HepG2 (cell line): ENCODE measurements around the gene ACAA2. TPM values are rescaled to one million over a fixed set of nuclear protein-coding genes. Genes with fewer than 3 reads are reported as not detected.

Experiments used
- ATAC-seq: fragments of 200-7000 bp; cut with Tn5 transposase; 3 replicates; pipeline ENCODE4 v1.9.1; 2020; ENCODE audit warnings: mild to moderate bottlenecking, moderate library complexity
- BruUV-seq: library from RNA; stranded (reverse); fragments of 400-500 nt; replicated peaks from 2 replicates; lab custom pipeline; 2021; lab: Mats Ljungman, UMichigan
- CTCF ChIA-PET: fragments of 300-600 bp; formaldehyde crosslinking; extraction: SDS; loops from one replicate; lab custom pipeline; 2021; ENCODE audit warnings: low total read pairs, inconsistent platforms, low intra/inter-chr PET ratio; lab: Yijun Ruan, JAX
- POLR2A ChIA-PET: fragments of 350-600 bp; sonication (Branson Sonifier 250); formaldehyde crosslinking; loops from one replicate; lab custom pipeline; 2020; ENCODE audit warnings: antibody characterized with exemption, inconsistent platforms; lab: Yijun Ruan, JAX
- DNase-seq: peaks from one replicate; pipeline ENCODE4 v3.0.0-alpha.2; 2015; ENCODE audit warnings: low spot score
- FAIRE-seq: peaks from 3 replicates; lab custom pipeline; 2011; peaks lifted over from hg19 to GRCh38; lab: Jason Lieb, UNC
- H2AFZ ChIP-seq: one replicate; pipeline ENCODE4 v1.6.1; 2011; ENCODE audit warnings: low read length, inconsistent platforms
- H3K27ac ChIP-seq: fragments of 300-600 bp; 3 replicates; pipeline ENCODE4 v1.8.0; 2011; ENCODE audit warnings: mixed run types, mild to moderate bottlenecking, mixed read lengths, low read length, inconsistent platforms; ENCODE audit not compliant: insufficient read depth; ENCODE audit errors: extremely low read length
- H3K27me3 ChIP-seq, 2 experiments: fragments of 200-600 bp in 1 of 2; 2 replicates in 1 of 2; 3 replicates in 1 of 2; pipeline versions ENCODE4 v1.6.0 to v1.8.0; 2011; ENCODE audit warnings: low read length in 2 of 2, mild to moderate bottlenecking in 2 of 2, moderate library complexity in 2 of 2, inconsistent platforms in 1 of 2; ENCODE audit not compliant: insufficient read depth in 2 of 2, control insufficient read depth in 1 of 2
- H3K36me3 ChIP-seq, 2 experiments: fragments of 200-600 bp in 1 of 2; replicated peaks in 1 of 2; 2 replicates in 1 of 2; 3 replicates in 1 of 2; pipeline versions ENCODE4 v1.5.1 to v1.8.0; 2011; ENCODE audit warnings: low read length in 2 of 2, inconsistent platforms in 1 of 2; ENCODE audit not compliant: insufficient read depth in 2 of 2, control insufficient read depth in 1 of 2
- H3K4me1 ChIP-seq: 2 replicates; pipeline ENCODE4 v1.5.1; 2012; ENCODE audit warnings: low read length, inconsistent platforms; ENCODE audit not compliant: insufficient read depth
- H3K4me2 ChIP-seq: 2 replicates; pipeline ENCODE4 v1.6.0; 2011; ENCODE audit warnings: low read depth, low read length, inconsistent platforms
- H3K4me3 ChIP-seq, 3 experiments: fragments of 200-600 bp in 1 of 3; sonication (generic), shearing (Covaris generic) in 1 of 3; replicated peaks in 1 of 3; 2 replicates each; pipeline ENCODE4 v1.5.1; 2011 to 2016; ENCODE audit warnings: low read length in 3 of 3, inconsistent platforms in 2 of 3, low read depth in 2 of 3, mild to moderate bottlenecking in 2 of 3, control low read depth in 1 of 3, mixed read lengths in 1 of 3; ENCODE audit not compliant: insufficient read depth in 1 of 3
- H3K79me2 ChIP-seq: one replicate; pipeline ENCODE4 v1.6.1; 2011; ENCODE audit warnings: low read length, inconsistent platforms; ENCODE audit not compliant: insufficient read depth
- H3K9ac ChIP-seq: 2 replicates; pipeline ENCODE4 v1.6.0; 2011; ENCODE audit warnings: mild to moderate bottlenecking, low read depth, low read length, inconsistent platforms; ENCODE audit not compliant: insufficient read depth
- H3K9me3 ChIP-seq: 2 replicates; pipeline ENCODE4 v1.5.1; 2012; ENCODE audit warnings: mild to moderate bottlenecking, low read length
- H4K20me1 ChIP-seq: 2 replicates; pipeline ENCODE4 v1.6.0; 2011; ENCODE audit warnings: inconsistent platforms, mild to moderate bottlenecking, low read length, moderate library complexity; ENCODE audit not compliant: insufficient read depth
- ARNT2 ChIP-seq: sonication (generic); formaldehyde crosslinking; IDR thresholded peaks from 2 replicates; pipeline ENCODE4 v1.8.0; 2022; ENCODE audit warnings: mild to moderate bottlenecking, low read depth, missing genetic modification reagents, moderate library complexity
- ATF1 ChIP-seq: IDR thresholded peaks from 2 replicates; pipeline ENCODE4 v1.6.1; 2016; ENCODE audit warnings: mild to moderate bottlenecking, control low read depth
- HINFP ChIP-seq: sonication (generic); formaldehyde crosslinking; IDR thresholded peaks from 2 replicates; pipeline ENCODE4 v1.4.0; 2020; ENCODE audit warnings: low read depth, mild to moderate bottlenecking, missing genetic modification reagents
- KLF11 ChIP-seq: IDR thresholded peaks from 2 replicates; pipeline ENCODE4 v1.6.1; 2016; ENCODE audit warnings: missing compliant biosample characterization
- MAX ChIP-seq: IDR thresholded peaks from 2 replicates; pipeline ENCODE4 v1.6.1; 2012; ENCODE audit warnings: inconsistent platforms
- RFX1 ChIP-seq: fragments of 450-650 bp; IDR thresholded peaks from 2 replicates; pipeline ENCODE4 v1.6.1; 2017
- RFXANK ChIP-seq: IDR thresholded peaks from 2 replicates; pipeline ENCODE4 v1.6.1; 2016
- SMYD3 ChIP-seq: sonication (generic); formaldehyde crosslinking; IDR thresholded peaks from 2 replicates; pipeline ENCODE4 v1.8.1; 2023; ENCODE audit warnings: mild to moderate bottlenecking, missing genetic modification reagents
- SPEN ChIP-seq: sonication (generic); formaldehyde crosslinking; IDR thresholded peaks from 2 replicates; pipeline ENCODE4 v1.5.1; 2020; ENCODE audit warnings: low read depth, mild to moderate bottlenecking, missing genetic modification reagents
- ZBTB46 ChIP-seq: sonication (generic); formaldehyde crosslinking; IDR thresholded peaks from 2 replicates; pipeline ENCODE4 v1.4.0; 2020; ENCODE audit warnings: mild to moderate bottlenecking, missing genetic modification reagents, borderline replicate concordance
- ZNF556 ChIP-seq: sonication (generic); formaldehyde crosslinking; IDR thresholded peaks from 2 replicates; pipeline ENCODE4 v1.4.0; 2020; ENCODE audit warnings: mild to moderate bottlenecking, missing genetic modification reagents, borderline replicate concordance
- ZNF609 ChIP-seq: sonication (generic); formaldehyde crosslinking; IDR thresholded peaks from 2 replicates; pipeline ENCODE4 v1.4.0; 2020; ENCODE audit warnings: mild to moderate bottlenecking, missing genetic modification reagents, borderline replicate concordance
- ZNF740 ChIP-seq: sonication (generic); formaldehyde crosslinking; IDR thresholded peaks from 2 replicates; pipeline ENCODE4 v1.4.0; 2020; ENCODE audit warnings: missing genetic modification reagents
- ZNF75D ChIP-seq: sonication (generic); formaldehyde crosslinking; IDR thresholded peaks from 2 replicates; pipeline ENCODE4 v1.8.1; 2023; ENCODE audit warnings: missing genetic modification reagents, mild to moderate bottlenecking, borderline replicate concordance
- ZNF773 ChIP-seq: sonication (generic); formaldehyde crosslinking; IDR thresholded peaks from 2 replicates; pipeline ENCODE4 v1.4.0; 2020; ENCODE audit warnings: missing genetic modification reagents, borderline replicate concordance
- ZNF883 ChIP-seq: sonication (generic); formaldehyde crosslinking; IDR thresholded peaks from 2 replicates; pipeline ENCODE4 v1.5.1; 2020; ENCODE audit warnings: mild to moderate bottlenecking, missing genetic modification reagents; ENCODE audit errors: not compliant biosample characterization
- WGBS: methylation state at CpG from one replicate; pipeline ENCODE4 v1.1.6; 2017; ENCODE audit warnings: low lambda C conversion rate; 5-methylcytosine and 5-hydroxymethylcytosine counted together
- in situ Hi-C: cut with HindIII; loops from 2 replicates; pipeline ENCODE4 v1.10.0; 2017; ENCODE audit warnings: low pct_unique_long_range_greater_than_20kb; ENCODE audit not compliant: extremely low pct_ligation_motif_present
- intact Hi-C: fragments of 100-400 bp; cut with micrococcal nuclease; formaldehyde crosslinking; loops from one replicate; pipeline ENCODE4 v1.10.0; 2022; ENCODE audit not compliant: unreplicated experiment
- polyA plus RNA-seq, 8 experiments: library from polyadenylated mRNA; depleted of rRNA in 3 of 8; stranded (reverse) in 7 of 8; unstranded in 1 of 8; fragments of >200 nt; fragmentation: Illumina TruSeq in 4 of 8; extraction: Trizol in 4 of 8; gene quantifications; 2 replicates each; pipeline versions ENCODE4 v1.2.1 to v1.2.3, GENCODE V29; 2011 to 2016; ENCODE audit warnings: low read depth in 4 of 8, missing spikeins in 1 of 8, mixed read lengths in 1 of 8; ENCODE audit not compliant: insufficient read depth in 1 of 8
- total RNA-seq, 5 experiments: library from RNA; depleted of rRNA; stranded (reverse); fragments of >200 nt; fragmentation: Illumina TruSeq; extraction: Trizol; gene quantifications; 2 replicates each; pipeline ENCODE4 v1.2.3, GENCODE V29; 2016; ENCODE audit warnings: low read depth in 1 of 5

Gene ACAA2
- total and polyA plus RNA-seq, 2 of the 13 experiments (the other 11 are each of a cell fraction or from before 2014, with no cell fraction given), result 51.6 to 182 TPM

GRCh38 chr18:49738721-49739120 is 74.6 kb downstream of the ACAA2 start (continued):
- TF ChIP-seq ZNF609 (CRISPR knock-in tag), result no peak

- H3K27ac ChIP-seq, result no peak overlapping the region
- ChIA-PET CTCF (no interaction called here), POLR2A (no interaction called here)
- no peaks in the 10 kb centered on the region for H3K36me3 ChIP-seq
- H3K4me2 ChIP-seq, result no peak overlapping the region
- no peak overlapping the region for H3K4me3 ChIP-seq
- H3K9me3 ChIP-seq, result no peaks in the 10 kb centered on the region
- no peak overlapping the region for H3K9ac ChIP-seq
- intact Hi-C loops, result loop anchor here (10.0 kb wide), 1 partner anchor 220 kb away; no protein-coding TSS in a partner anchor
- peaks cover 0 to 3% of the 10 kb centered on the region in 2 experiments; a peak in 1 of 5 replicates for H3K27me3 ChIP-seq
- BruUV-seq, result no TSS peak
- H2AFZ ChIP-seq, result no peak overlapping the region
- DNase-seq, result no peak
- peaks cover 32% of the 10 kb centered on the region for H3K4me1 ChIP-seq
- WGBS, result 25% methylated on average over 4 of the region's 4 CpGs
- no peaks in the 10 kb centered on the region for H4K20me1 ChIP-seq
- in situ Hi-C loops, result no loop called here
- ATAC-seq, result no peak
- H3K79me2 ChIP-seq, result no peaks in the 10 kb centered on the region
- no peak for FAIRE-seq
- TF ChIP-seq MAX (no peak), ZBTB46 (no peak), ATF1 (CRISPR knock-in tag) (no peak), ZNF740 (CRISPR knock-in tag) (no peak), SPEN (no peak), RFX1 (no peak), KLF11 (CRISPR knock-in tag) (no peak), ZNF75D (CRISPR knock-in tag) (no peak), RFXANK (CRISPR knock-in tag) (no peak), ZNF556 (CRISPR knock-in tag) (no peak), ARNT2 (no peak), SMYD3 (CRISPR knock-in tag) (no peak), HINFP (no peak), ZNF883 (CRISPR knock-in tag) (no peak), ZNF773 (CRISPR knock-in tag) (no peak)
These were observed 78.5 kb downstream of the ACAA2 start for GRCh38 chr18:49734836-49735235.
